SK-N-SH treated with all-trans-retinoic acid at 6 μM for 48 hours (cell line): ENCODE measurements around the gene PEX5L.

Experiments used
- ARNTL ChIP-seq: fragments of 450-650 bp; formaldehyde crosslinking; IDR thresholded peaks from 2 replicates; pipeline ENCODE4 v1.5.0; 2020; ENCODE audit warnings: low read depth, mild to moderate bottlenecking, moderate library complexity, borderline replicate concordance
- CSDC2 ChIP-seq: fragments of 250-450 bp; sonication (Bioruptor Pico); IDR thresholded peaks from 2 replicates; pipeline ENCODE4 v1.5.0; 2020; ENCODE audit warnings: mild to moderate bottlenecking, moderate library complexity
- RARB ChIP-seq: fragments of 250-450 bp; sonication (Bioruptor Pico); IDR thresholded peaks from 2 replicates; pipeline ENCODE4 v1.8.0; 2021; ENCODE audit warnings: mild to moderate bottlenecking, moderate library complexity
- ZC3H10 ChIP-seq: fragments of 250-450 bp; sonication (Bioruptor Pico); IDR thresholded peaks from 2 replicates; pipeline ENCODE4 v1.5.1; 2021; ENCODE audit warnings: mild to moderate bottlenecking, moderate library complexity
- ZFP3 ChIP-seq: fragments of 250-450 bp; sonication (Bioruptor Pico); IDR thresholded peaks from 2 replicates; pipeline ENCODE4 v1.5.0; 2020; ENCODE audit warnings: mild to moderate bottlenecking, moderate library complexity
- ZFP30 ChIP-seq: fragments of 450-650 bp; formaldehyde crosslinking; IDR thresholded peaks from 2 replicates; pipeline ENCODE4 v1.5.0; 2022; ENCODE audit warnings: mild to moderate bottlenecking, moderate library complexity
- TF ChIP-seq, protein P1 (sequence below): fragments of 250-450 bp; sonication (Bioruptor Pico); IDR thresholded peaks from 2 replicates; pipeline ENCODE4 v1.5.1; 2020; ENCODE audit warnings: low read depth, mild to moderate bottlenecking, moderate library complexity
- TF ChIP-seq, protein P2 (sequence below): fragments of 250-450 bp; sonication (Bioruptor Pico); IDR thresholded peaks from 2 replicates; pipeline ENCODE4 v1.8.0; 2021; ENCODE audit warnings: low read depth, mild to moderate bottlenecking, moderate library complexity, borderline replicate concordance

DNA sequence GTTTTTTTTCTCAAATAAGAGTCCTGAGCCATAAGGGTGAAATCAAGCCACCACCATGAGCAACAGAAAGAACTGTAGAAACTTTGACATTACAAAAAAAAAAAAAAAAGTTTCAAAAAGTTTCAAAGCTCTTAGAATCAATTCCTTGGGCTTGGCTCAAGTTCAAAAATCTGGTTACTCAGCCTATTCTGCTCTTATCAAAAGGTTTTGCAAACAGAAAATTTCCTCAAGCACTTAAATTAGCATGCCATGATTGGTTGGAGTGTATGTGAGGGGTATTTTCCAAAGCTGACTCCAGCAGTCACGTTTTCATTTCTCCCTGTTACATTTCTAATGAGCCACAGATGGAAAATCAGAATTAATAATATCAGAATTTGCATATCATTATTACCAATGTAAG, 12.1 kb upstream of the PEX5L start:
- TF ChIP-seq ARNTL (no peak), ZC3H10 (CRISPR knock-in tag) (no peak), ZFP30 (CRISPR knock-in tag) (no peak), CSDC2 (CRISPR knock-in tag) (no peak), ZFP3 (CRISPR knock-in tag) (no peak), RARB (no peak)
- TF ChIP-seq, protein P1, sequence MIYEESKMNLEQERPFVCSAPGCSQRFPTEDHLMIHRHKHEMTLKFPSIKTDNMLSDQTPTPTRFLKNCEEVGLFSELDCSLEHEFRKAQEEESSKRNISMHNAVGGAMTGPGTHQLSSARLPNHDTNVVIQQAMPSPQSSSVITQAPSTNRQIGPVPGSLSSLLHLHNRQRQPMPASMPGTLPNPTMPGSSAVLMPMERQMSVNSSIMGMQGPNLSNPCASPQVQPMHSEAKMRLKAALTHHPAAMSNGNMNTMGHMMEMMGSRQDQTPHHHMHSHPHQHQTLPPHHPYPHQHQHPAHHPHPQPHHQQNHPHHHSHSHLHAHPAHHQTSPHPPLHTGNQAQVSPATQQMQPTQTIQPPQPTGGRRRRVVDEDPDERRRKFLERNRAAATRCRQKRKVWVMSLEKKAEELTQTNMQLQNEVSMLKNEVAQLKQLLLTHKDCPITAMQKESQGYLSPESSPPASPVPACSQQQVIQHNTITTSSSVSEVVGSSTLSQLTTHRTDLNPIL, result no peak
- TF ChIP-seq, protein P2, sequence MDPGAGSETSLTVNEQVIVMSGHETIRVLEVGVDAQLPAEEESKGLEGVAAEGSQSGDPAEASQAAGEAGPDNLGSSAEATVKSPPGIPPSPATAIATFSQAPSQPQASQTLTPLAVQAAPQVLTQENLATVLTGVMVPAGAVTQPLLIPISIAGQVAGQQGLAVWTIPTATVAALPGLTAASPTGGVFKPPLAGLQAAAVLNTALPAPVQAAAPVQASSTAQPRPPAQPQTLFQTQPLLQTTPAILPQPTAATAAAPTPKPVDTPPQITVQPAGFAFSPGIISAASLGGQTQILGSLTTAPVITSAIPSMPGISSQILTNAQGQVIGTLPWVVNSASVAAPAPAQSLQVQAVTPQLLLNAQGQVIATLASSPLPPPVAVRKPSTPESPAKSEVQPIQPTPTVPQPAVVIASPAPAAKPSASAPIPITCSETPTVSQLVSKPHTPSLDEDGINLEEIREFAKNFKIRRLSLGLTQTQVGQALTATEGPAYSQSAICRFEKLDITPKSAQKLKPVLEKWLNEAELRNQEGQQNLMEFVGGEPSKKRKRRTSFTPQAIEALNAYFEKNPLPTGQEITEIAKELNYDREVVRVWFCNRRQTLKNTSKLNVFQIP, result no peak
